K562 (cell line): ENCODE results near the gene JPH2. TPM values are rescaled to one million over a fixed set of nuclear protein-coding genes. Genes with fewer than 3 reads are reported as not detected.

ENCODE experiments used
- ATAC-seq: fragments of 200-7000 bp; cut with Tn5 transposase; 3 replicates; pipeline ENCODE4 v1.9.1; 2020; ENCODE audit warnings: moderate library complexity
- BruUV-seq: library from RNA; stranded (reverse); fragments of 400-500 nt; replicated peaks from 2 replicates; lab custom pipeline; 2021; lab: Mats Ljungman, UMichigan
- CTCF ChIA-PET: fragments of 300-600 bp; formaldehyde crosslinking; extraction: SDS; loops from one replicate; lab custom pipeline; 2021; ENCODE audit warnings: low intra/inter-chr PET ratio; lab: Yijun Ruan, JAX
- POLR2A ChIA-PET: fragments of 300-600, 350-650 bp; sonication (Branson Sonifier 250); formaldehyde crosslinking; extraction: SDS; loops from one replicate; lab custom pipeline; 2021; ENCODE audit warnings: antibody characterized with exemption, inconsistent platforms; lab: Yijun Ruan, JAX
- DNase-seq, 4 experiments: peaks; one replicate each; pipeline versions ENCODE4 v3.0.0 to v3.0.0-alpha.2; 2011 to 2018; ENCODE audit warnings: low spot score in 3 of 4, mixed read lengths in 3 of 4; ENCODE audit errors: extremely low read depth in 1 of 4
- FAIRE-seq: peaks from 2 replicates; lab custom pipeline; 2011; peaks lifted over from hg19 to GRCh38; lab: Jason Lieb, UNC
- H2AFZ ChIP-seq: 2 replicates; pipeline ENCODE4 v1.6.0; 2011; ENCODE audit warnings: low read depth, low read length, control low read depth, inconsistent platforms
- H3K27ac ChIP-seq: fragments of 200-600 bp; 3 replicates; pipeline ENCODE4 v1.8.0; 2011; ENCODE audit warnings: low read depth, mild to moderate bottlenecking, control low read depth, inconsistent platforms, low read length, moderate library complexity, mixed read lengths; ENCODE audit errors: extremely low read depth
- H3K27me3 ChIP-seq, 2 experiments: fragments of 300-600 bp in 1 of 2; 2 replicates in 1 of 2; 3 replicates in 1 of 2; pipeline versions ENCODE4 v1.6.0 to v1.8.0; 2011; ENCODE audit warnings: inconsistent platforms in 2 of 2, low read length in 2 of 2, mild to moderate bottlenecking in 1 of 2, mixed read lengths in 1 of 2, moderate library complexity in 1 of 2; ENCODE audit not compliant: control insufficient read depth in 2 of 2, insufficient read depth in 2 of 2
- H3K36me3 ChIP-seq: fragments of 300-600 bp; 3 replicates; pipeline ENCODE4 v1.8.0; 2011; ENCODE audit warnings: mild to moderate bottlenecking, low read length, inconsistent platforms; ENCODE audit not compliant: control insufficient read depth, insufficient read depth
- H3K4me1 ChIP-seq, 2 experiments: fragments of 200-600 bp in 1 of 2; replicated peaks in 1 of 2; 2 replicates in 1 of 2; 3 replicates in 1 of 2; pipeline versions ENCODE4 v1.5.1 to v1.8.0; 2011; ENCODE audit warnings: inconsistent platforms in 2 of 2, low read length in 2 of 2, mild to moderate bottlenecking in 1 of 2, mixed read lengths in 1 of 2, moderate library complexity in 1 of 2; ENCODE audit not compliant: control insufficient read depth in 2 of 2, insufficient read depth in 2 of 2
- H3K4me2 ChIP-seq: 2 replicates; pipeline ENCODE4 v1.6.1; 2011; ENCODE audit warnings: low read length, control low read depth, inconsistent platforms, mixed read lengths; ENCODE audit not compliant: insufficient read depth
- H3K4me3 ChIP-seq: fragments of 200-600 bp; sonication (generic), shearing (Covaris generic); 2 replicates; pipeline ENCODE4 v1.5.1; 2016; ENCODE audit warnings: control low read depth, inconsistent platforms
- H3K79me2 ChIP-seq: fragments of 200-600 bp; 3 replicates; pipeline ENCODE4 v1.8.0; 2011; ENCODE audit warnings: low read length, inconsistent platforms; ENCODE audit not compliant: control insufficient read depth, insufficient read depth
- H3K9ac ChIP-seq, 2 experiments: 2 replicates each; pipeline versions ENCODE4 v1.6.0 to v1.6.1; 2011; ENCODE audit warnings: low read depth in 2 of 2, low read length in 2 of 2, control low read depth in 1 of 2, inconsistent platforms in 1 of 2, mild to moderate bottlenecking in 1 of 2, mixed read lengths in 1 of 2; ENCODE audit not compliant: insufficient read depth in 1 of 2
- H3K9me1 ChIP-seq: one replicate; pipeline ENCODE4 v1.6.0; 2011; ENCODE audit warnings: inconsistent platforms, mild to moderate bottlenecking, low read length, moderate library complexity; ENCODE audit not compliant: control insufficient read depth, insufficient read depth
- H3K9me3 ChIP-seq: replicated peaks from 2 replicates; pipeline ENCODE4 v1.5.1; 2011; ENCODE audit warnings: low read depth, low read length, inconsistent platforms; ENCODE audit not compliant: control insufficient read depth, insufficient read depth
- H4K20me1 ChIP-seq: replicated peaks from 2 replicates; pipeline ENCODE4 v1.6.1; 2011; ENCODE audit warnings: low read length, inconsistent platforms, mixed read lengths; ENCODE audit not compliant: control insufficient read depth, insufficient read depth
- ARID3A ChIP-seq: IDR thresholded peaks from 2 replicates; pipeline ENCODE4 v1.6.1; 2012; ENCODE audit warnings: low read depth, low read length, improper control_type of control experiment, borderline replicate concordance
- CHD7 ChIP-seq: fragments of 200-600 bp; sonication (generic); IDR thresholded peaks from one replicate; pipeline ENCODE4 v1.6.1; 2012; ENCODE audit warnings: mild to moderate bottlenecking, low read depth, low read length, inconsistent platforms
- MNT ChIP-seq, 2 experiments: fragments of 450-650 bp; conservative IDR thresholded peaks; 2 replicates each; pipeline ENCODE4 v1.6.1; 2017; ENCODE audit warnings: mild to moderate bottlenecking in 2 of 2, moderate library complexity in 2 of 2
- ZNF589 ChIP-seq: fragments of 200-800 bp; sonication (Bioruptor generic); IDR thresholded peaks from 2 replicates; pipeline ENCODE4 v1.6.1; 2016; ENCODE audit warnings: low read depth, missing genetic modification characterization, missing compliant biosample characterization
- WGBS: fragments of 100-300 bp; shearing (Covaris generic); methylation state at CpG from one replicate; pipeline ENCODE4 v1.1.6; 2016; ENCODE audit warnings: low coverage, mixed read lengths; ENCODE audit not compliant: insufficient coverage; ENCODE audit errors: missing lambda C conversion rate; 5-methylcytosine and 5-hydroxymethylcytosine counted together
- in situ Hi-C: fragments of 300-500 bp; cut with MboI; formaldehyde crosslinking; loops from 4 replicates; pipeline ENCODE4 v1.15.0; 2018; ENCODE audit warnings: inconsistent platforms, mixed read lengths
- intact Hi-C: fragments of 100-400 bp; cut with micrococcal nuclease; formaldehyde crosslinking; loops from 2 replicates; pipeline ENCODE4 v1.14.2; 2022
- polyA plus RNA-seq, 8 experiments: library from polyadenylated mRNA; depleted of rRNA in 4 of 8; stranded (reverse) in 5 of 8; unstranded in 3 of 8; fragments of >200 nt; fragmentation: Nextera tagmentation in 2 of 8; fragmentation: Illumina TruSeq in 1 of 8; extraction: Ambion mirVana in 2 of 8; extraction: Trizol in 1 of 8; gene quantifications; 2 replicates each; pipeline versions ENCODE4 v1.2.1 to v1.2.3, GENCODE V29; 2011 to 2014; ENCODE audit warnings: inconsistent platforms in 1 of 8, missing spikeins in 1 of 8
- total RNA-seq, 7 experiments: library from RNA; depleted of rRNA in 6 of 7; stranded (reverse); fragments of >200 nt in 6 of 7; fragmentation: Illumina TruSeq in 2 of 7; extraction: Trizol in 2 of 7; gene quantifications; 2 replicates each; pipeline versions ENCODE4 v1.2.1 to v1.2.3, GENCODE V29; 2011 to 2021; ENCODE audit warnings: low replicate concordance in 1 of 7

The JPH2 gene
- total and polyA plus RNA-seq, 9 of the 15 experiments (the other 6 are each of a cell fraction or from before 2014, with no cell fraction given): not detected

GRCh38 chr20:44204156-44204831, 17.3 kb upstream of the JPH2 start (continued):
- peak; percentile 26 to 33; a peak in 1 of 4 replicates for TF ChIP-seq MNT (conservative IDR thresholded peaks at IDR 0.05)
- 0 out of 2 replicates have a peak, but pooled peaks have one; percentile 45 for TF ChIP-seq ARID3A

DNA sequence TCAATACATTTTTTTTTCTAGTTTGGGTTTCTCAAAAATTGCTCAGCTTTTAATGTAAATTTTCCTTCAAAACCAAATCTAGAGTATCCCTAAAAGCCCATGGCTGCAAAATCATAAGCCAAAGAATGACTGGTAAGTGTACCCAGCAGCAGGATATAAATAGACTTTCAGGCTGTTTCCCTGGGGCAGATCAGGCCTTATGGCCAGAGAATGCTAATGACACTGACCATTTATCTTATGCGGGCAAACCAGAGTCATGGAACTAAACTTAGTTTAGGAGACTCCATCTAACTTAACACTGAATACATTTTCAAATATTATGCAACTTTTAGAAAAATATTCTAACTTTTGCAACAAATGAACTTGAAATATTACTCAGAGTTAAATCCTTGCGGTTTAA, 16.2 kb upstream of the JPH2 start:
- ChIA-PET CTCF (no interaction called here), POLR2A (no interaction called here)
- H3K9me1 ChIP-seq: no peaks in the 10 kb centered on the region
- H3K27ac ChIP-seq: no peak overlapping the region
- no peak overlapping the region for H3K9ac ChIP-seq
- no peak overlapping the region for H3K4me3 ChIP-seq
- peaks cover 26% of the 10 kb centered on the region for H3K79me2 ChIP-seq
- in situ Hi-C loops: no loop called here
- H3K36me3 ChIP-seq: peaks cover 68% of the 10 kb centered on the region
- no peaks in the 10 kb centered on the region for H3K27me3 ChIP-seq
- intact Hi-C loops: no loop called here
- FAIRE-seq (no peak), DNase-seq (no peak), ATAC-seq (no peak)
- BruUV-seq: no TSS peak
- no peaks in the 10 kb centered on the region for H4K20me1 ChIP-seq
- 94% methylated on average over 2 of the region's 2 CpGs for WGBS
- peaks cover 8 to 15% of the 10 kb centered on the region in 2 experiments for H3K4me1 ChIP-seq
- H3K4me2 ChIP-seq: no peak overlapping the region
- H2AFZ ChIP-seq: no peak overlapping the region
- H3K9me3 ChIP-seq: no peaks in the 10 kb centered on the region
- TF ChIP-seq CHD7: no peak
- no peak for TF ChIP-seq ZNF589 (CRISPR knock-in tag)
